Stimulated activated CD8-positive, alpha-beta memory T cell treated with anti-CD3 and anti-CD28 coated beads, Interleukin-12 subunit alpha, Interleukin-12 subunit beta, amount 100 ng/mL, for 24 hours (primary cell): ENCODE data around the gene UGT1A1.
"Not testable (repeated sequence)": the region's sequence is repeated elsewhere in the genome, so short reads cannot be mapped to it uniquely, and the experiment has no call there.

Experiments used
- DNase-seq: peaks from one replicate; pipeline ENCODE4 v3.0.0-alpha.2; 2020; ENCODE audit errors: extremely low read depth

Gene UGT1A1

DNA sequence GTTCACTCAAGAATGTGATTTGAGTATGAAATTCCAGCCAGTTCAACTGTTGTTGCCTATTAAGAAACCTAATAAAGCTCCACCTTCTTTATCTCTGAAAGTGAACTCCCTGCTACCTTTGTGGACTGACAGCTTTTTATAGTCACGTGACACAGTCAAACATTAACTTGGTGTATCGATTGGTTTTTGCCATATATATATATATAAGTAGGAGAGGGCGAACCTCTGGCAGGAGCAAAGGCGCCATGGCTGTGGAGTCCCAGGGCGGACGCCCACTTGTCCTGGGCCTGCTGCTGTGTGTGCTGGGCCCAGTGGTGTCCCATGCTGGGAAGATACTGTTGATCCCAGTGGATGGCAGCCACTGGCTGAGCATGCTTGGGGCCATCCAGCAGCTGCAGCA is at the start of gene UGT1A1:
Gene UGT1A1 (plus strand): TSS at position 228 of the 400 bp plus-strand sequence. CDS start 18 bp downstream, at position 246.
- DNase-seq: no peak

DNA sequence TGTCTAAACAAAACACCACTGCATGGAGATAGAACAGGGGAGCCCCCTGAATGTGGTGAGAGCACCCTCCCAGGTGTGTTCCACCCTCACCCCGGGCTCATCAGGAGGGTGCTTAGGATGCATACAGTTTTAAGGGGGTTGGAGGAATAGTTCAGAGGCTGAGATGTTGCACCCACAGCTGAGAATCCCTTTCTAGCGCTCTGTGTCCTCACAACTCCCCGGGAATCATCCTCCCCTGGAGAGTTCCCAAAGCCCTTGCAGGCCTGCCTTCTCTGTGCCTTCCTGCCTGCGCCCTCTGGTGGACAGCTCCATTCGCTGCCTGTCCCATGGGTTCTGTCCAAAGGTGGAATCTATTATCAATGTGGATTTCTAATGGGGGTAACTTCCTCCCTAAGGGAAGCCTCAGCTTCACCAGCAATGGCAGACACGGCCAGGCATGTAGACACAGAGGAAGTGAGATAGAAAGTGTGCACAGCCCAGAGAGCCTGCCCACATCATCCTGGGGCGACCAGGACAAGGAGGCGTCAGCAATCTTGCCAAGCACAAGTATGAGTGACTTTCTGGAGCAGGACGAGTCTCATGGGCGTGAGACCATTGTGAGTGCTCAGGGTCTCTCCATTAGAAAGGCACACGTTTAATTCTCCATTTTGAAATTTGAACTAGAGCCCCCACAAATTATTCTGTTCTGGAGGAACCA is 48.6 kb upstream of the UGT1A1 start:
- DNase-seq: peak; percentile 19

DNA sequence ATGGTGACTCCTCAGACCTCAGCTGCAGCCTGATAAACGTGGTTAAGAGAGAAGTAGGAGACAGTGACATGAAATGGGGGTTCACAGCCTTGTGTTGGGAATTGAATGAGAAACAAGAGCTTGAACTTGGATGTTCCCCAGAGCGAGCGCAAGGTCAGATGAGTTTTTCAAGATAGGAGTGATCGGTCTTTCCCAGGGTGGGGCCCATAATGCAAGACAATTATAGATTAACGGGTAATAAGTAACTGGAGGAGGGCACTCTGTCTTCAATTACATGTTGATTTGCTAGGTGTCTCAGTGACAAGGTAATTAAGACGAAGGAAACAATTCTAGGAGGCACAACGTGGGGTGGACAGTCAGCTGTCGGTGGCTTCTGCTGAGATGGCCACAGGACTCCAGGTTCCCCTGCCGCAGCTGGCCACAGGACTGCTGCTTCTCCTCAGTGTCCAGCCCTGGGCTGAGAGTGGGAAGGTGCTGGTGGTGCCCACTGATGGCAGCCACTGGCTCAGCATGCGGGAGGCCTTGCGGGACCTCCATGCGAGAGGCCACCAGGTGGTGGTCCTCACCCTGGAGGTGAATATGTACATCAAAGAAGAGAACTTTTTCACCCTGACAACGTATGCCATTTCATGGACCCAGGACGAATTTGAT is 47.3 kb upstream of the UGT1A1 start, which contains the start of gene UGT1A5:
Gene UGT1A5 (plus strand): TSS at position 297 of the 651 bp plus-strand sequence. CDS start 85 bp downstream, at position 382.
- DNase-seq: no peak

DNA sequence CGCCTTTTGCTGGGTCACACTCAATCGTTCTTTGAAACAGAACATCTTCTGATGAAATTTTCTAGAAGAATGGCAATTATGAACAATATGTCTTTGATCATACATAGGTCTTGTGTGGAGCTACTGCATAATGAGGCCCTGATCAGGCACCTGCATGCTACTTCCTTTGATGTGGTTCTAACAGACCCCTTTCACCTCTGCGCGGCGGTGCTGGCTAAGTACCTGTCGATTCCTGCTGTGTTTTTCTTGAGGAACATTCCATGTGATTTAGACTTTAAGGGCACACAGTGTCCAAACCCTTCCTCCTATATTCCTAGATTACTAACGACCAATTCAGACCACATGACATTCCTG is 46.8 kb upstream of the UGT1A1 start:
- no peak for DNase-seq

DNA sequence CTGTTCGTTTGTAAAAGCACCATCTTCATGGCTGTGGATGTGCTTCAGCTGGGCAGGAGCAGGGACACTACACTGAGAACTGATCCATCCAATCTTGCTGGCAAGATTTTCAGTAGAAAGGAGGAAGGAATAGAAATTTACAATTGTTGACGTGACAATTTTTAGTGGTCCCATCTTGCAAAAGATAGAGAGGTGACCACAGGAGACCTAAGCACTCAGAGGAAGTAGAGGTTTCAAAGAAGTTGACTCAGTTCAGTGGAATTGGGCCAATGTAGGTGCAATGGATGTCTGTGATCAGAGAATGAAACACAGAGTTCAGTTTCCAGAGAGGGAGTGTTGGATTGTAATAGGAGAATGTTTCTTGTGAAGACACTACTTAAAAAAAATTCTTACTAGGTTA is 45.9 kb upstream of the UGT1A1 start:
- no peak for DNase-seq

DNA sequence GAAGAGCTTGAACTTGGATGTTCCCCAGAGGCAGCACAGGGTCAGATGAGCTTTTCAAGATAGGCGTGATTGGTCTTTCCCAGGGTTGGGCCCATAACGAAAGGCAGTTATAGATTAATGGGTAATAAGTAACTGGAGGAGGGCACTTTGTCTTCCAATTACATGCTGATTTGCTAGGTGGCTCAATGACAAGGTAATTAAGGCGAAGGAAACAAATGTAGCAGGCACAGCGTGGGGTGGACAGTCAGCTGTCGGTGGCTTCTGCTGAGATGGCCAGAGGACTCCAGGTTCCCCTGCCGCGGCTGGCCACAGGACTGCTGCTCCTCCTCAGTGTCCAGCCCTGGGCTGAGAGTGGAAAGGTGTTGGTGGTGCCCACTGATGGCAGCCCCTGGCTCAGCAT is 41.5 kb upstream of the UGT1A1 start, which contains the start of gene UGT1A4:
Gene UGT1A4 (plus strand): TSS at position 185 of the 400 bp plus-strand sequence. CDS start 85 bp downstream, at position 270.
- no peak for DNase-seq

DNA sequence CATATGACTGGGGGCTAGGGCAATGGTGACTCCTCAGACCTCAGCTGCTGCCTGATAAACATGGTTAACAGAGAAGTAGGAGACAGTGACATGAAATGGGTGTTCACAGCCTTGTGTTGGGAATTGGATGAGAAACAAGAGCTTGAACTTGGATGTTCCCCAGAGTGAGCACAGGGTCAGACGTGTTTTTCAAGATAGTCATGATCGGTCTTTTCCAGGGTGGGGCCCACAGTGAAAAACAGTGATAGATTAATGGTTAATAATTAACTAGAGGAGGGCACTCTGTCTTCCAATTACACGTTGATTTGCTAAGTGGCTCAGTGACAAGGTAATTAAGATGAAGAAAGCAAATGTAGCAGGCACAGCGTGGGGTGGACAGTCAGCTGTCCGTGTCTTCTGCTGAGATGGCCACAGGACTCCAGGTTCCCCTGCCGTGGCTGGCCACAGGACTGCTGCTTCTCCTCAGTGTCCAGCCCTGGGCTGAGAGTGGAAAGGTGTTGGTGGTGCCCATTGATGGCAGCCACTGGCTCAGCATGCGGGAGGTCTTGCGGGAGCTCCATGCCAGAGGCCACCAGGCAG is 31.3 kb upstream of the UGT1A1 start, which contains the start of gene UGT1A3:
Gene UGT1A3 (plus strand): TSS at position 320 of the 579 bp plus-strand sequence. CDS start 85 bp downstream, at position 405.
- no peak for DNase-seq

DNA sequence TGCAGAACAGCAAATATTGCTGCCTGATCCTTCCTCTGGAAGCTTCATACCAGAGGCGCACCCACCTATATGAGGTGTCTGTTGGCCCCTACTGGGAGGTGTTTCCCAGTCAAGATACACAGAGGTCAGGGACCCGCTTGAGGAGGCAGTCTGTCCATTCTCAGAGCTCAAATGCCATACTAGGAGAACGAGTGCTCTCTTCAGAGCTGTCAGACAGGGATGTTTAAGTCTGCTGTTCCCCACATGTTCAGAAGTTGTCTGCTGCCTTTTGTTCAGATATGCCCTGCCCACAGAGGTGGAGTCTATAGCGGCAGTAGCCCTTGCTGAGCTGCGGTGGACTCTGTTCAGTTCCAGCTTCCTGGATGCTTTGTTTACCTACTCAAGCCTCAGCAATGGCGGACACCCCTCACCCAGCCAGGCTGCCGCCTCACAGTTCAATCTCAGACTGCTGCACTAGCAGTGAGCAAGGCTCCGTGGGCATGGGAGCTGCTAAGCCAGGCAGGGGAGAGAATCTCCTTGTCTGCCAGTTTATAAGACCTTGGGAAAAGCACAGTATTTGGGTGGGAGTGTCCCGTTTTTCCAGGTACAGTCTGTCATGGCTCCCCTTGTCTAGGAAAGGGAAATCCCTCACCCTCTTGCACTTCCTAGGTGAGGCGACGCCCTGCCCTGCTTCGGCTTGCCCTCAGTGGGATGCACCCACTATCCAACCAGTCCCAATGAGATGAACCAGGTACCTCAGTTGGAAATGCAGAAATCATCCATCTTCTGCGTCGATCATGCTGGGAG is 23.0 kb upstream of the UGT1A1 start:
- not testable (repeated sequence) for DNase-seq

DNA sequence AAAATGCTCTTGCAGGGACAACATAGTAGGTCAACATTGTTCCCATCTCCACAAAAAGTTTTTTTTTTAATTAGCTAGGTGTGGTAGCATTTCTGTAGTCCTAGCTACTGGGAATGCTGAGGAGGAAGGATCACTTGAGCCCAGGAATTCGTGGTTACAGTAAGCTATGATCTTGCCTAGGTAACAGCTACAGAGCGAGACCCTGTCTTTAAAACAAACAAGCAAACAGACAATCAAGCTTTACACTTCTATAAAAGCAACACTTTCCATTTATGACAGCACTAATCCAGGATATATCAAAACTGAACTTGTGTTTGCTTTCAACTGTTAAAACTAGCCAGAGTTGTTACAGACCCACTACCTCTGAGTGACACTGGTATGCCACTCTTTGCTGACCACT is 19.2 kb upstream of the UGT1A1 start:
- DNase-seq: no peak

DNA sequence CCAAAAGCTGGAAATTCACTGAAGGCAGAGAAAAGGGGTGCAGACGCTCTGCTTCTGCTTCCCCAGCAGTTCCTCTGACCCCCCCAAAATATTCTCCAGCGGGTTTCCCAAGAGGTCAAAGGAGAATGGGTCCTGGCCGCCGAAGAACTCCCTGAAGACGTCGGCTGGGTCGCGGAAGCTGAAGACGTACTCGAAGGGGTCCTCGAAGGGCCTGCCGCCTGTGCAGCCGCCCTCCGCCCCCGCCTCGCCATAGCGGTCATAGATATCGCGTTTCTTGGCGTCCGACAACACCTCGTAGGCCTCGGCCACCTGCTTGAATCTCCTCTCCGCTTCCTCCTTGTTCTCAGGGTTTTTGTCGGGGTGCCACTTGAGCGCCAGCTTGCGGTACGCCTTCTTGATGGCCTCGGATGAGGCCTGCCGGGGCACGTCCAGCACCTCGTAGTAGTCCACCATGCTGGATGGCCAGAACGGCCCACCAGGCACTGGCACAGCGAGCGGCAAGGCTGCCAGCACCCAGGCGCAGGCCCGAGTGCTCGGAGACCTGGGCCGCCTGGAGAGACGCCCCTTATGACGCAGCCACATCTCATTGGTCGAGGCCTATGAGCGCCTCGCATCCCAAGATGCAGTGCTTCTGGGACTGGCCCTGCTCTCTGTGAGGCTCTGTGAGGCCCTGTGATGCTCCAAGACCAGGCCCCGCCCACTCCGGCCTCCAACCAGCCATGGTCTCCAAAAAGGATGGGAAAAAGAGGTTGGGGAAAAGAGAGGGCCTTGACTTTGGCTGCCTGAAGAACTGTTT is 16.4 kb upstream of the UGT1A1 start:
- no peak for DNase-seq

DNA sequence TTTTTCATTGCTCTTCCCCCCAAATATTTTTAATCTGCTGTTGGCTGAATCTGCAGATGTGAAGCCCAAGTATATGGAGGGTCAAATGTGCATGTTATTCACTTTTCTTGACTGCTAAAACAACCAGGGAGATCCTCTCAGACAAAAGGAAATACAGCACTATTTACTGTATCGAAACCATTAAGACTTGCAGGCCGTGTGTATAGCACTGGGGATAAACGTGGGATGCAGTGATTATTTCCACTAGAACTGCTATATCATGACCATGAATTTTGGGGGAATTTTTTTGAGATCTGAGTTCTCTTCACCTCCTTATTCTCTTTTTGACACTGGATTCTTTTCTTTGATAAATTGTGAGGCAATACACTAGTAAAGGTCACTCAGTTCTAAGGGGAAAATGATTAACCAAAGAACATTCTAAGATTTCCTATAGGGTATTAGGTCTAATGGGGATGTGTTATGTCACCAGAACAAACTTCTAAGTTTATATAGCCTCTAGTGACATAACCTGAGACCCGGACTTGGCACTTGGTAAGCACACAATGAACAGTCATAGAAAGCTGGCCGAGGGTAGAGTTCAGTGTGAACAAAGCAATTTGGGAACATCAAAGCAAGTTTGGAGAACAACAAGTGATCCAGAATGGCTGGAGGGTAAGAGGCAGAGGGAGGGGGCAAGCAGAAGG is 14.9 kb upstream of the UGT1A1 start:
- no peak for DNase-seq

DNA sequence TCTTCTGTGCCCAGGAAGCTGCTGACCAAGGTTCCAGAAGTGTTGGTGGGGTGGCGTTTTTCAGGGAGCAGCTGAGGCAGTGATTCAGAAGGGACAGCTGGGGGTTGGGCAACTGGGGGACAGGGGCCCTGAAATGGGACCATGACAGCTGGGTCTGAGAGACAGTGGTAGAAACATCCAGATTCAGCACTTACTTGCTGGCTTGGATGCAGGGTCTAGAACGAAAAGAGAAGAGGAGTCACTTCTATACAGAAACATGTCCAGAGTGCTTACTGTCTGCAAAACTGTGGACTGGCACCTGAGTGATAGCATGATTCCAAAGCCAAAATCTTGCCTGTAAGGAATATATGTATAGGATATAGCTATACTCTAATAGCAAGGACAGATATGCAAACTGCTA is 14.2 kb upstream of the UGT1A1 start:
- not testable (repeated sequence) for DNase-seq

DNA sequence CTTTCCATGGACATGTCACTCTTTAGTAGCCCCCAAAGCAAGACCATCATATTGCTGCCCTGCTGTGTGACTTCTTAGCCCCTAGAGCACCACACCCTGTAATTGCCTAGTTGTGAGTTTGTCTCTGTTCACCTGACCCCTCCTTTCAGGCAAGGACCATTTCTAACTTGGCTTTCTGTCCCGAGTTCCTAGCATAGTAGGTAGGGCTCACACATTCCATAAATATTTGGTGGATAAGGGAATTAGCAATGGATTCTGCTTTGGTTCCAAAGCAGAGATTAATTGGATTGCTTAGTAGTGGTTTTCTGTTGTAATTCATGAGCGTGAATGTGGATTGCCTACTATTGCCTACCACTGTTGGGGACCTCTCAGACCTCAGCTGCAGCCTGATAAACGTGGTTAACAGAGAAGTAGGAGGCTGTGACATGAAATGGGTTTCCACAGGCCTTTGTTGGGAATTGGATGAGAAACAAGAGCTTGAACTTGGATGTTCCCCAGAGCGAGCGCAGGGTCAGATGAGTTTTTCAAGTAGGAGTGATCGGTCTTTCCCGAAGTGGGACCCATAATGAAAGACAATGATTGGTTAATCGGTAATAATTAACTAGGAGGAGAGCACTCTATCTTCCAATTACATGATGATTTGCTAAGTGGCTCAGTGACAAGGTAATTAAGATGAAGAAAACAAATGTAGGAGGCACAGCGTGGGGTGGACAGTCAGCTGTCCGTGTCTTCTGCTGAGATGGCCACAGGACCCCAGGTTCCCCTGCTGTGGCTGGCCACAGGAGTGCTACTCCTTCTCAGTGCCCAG is 13.4 kb upstream of the UGT1A1 start:
- no peak for DNase-seq

DNA sequence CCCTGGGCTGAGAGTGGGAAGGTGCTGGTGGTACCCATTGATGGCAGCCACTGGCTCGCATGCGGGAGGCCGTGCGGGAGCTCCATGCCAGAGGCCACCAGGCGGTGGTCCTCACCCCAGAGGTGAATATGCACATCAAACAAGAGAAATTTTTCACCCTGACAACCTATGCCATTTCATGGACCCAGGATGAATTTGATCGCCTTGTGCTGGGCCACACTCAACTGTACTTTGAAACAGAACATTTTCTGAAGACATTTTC is 12.9 kb upstream of the UGT1A1 start:
- no peak for DNase-seq

DNA sequence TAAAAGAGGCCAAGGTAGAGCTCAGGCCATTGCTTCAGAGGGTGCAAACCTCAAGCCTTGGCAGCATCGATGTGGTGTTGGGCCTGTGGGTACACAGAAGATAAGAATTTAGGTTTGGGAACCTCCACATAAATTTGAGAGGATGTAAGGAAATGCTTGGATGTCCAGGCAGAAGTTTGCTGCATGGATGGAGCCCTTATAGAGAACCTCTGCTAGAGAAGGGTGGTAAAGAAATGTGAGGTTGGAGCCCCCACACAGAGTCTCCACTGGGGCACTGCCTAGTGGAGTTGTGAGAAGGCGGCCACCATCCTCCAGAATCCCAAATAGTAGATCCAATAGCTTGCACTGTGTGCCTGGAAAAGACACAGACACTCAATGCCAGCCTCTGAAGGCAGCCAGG is 9.4 kb upstream of the UGT1A1 start:
- DNase-seq: not testable (repeated sequence)

DNA sequence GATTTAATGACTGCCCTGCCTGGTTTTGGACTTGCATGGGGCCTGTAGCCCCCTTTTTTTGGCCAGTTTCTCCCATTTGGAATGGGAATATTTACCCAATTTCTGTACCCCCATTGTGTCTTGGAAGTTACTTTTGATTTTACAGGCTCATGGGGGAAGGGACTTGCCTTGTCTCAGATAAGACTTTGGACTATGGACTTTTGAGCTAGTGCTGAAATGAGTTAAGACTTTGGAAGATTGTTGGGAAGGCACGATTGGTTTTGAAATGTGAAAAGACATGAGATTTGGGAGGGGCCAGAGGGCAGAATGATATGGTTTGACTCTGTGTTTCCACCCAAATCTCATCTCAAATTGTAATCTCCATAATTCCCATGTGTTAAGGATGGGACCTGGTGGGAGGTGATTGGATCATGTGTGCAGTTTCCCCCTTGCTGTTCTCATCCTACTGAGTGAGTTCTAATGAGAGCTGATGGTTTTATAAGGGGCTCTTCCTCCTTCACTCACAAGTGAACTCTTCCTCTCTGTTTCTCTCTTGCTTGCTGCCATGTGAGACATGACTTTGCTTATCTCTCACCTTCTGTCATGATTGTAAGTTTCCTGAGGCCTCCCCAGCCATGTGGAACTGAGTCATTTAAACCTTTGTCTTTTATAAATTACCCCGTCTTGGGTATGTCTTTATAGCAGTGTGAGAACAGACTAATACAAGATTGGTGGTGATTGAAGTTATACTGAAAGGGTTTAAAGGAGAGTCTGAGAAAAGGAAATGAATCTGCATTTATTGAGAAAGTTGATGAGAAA is 8.7 kb upstream of the UGT1A1 start:
- DNase-seq: not testable (repeated sequence)

DNA sequence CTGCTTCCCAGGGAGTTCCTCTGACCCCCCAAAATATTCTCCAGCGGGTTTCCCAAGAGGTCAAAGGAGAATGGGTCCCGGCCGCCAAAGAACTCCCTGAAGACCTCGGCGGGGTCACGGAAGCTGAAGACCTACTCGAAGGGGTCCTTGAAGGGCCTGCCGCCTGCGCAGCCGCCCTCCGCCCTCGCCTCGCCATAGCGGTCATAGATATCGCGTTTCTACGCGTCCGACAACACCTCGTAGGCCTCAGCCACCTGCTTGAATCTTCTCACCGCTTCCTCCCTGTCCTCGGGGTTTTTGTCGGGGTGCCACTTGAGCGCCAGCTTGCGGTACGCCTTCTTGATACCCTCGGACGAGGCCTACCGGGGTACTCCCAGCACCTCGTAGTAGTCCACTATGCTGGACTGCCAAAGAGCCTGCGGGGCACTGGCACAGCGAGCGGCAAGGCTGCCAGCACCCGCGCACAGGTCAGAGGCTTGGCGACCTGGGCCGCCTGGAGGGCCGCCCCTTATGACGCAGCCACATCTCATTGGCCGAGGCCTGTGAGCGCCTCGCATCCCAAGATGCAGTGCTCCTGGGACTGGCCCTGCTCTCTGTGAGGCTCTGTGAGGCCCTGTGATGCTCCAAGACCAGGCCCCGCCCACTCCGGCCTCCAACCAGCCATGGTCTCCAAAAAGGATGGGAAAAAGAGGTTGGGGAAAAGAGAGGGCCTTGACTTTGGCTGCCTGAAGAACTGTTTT is 5.0 kb upstream of the UGT1A1 start:
- no peak for DNase-seq

DNA sequence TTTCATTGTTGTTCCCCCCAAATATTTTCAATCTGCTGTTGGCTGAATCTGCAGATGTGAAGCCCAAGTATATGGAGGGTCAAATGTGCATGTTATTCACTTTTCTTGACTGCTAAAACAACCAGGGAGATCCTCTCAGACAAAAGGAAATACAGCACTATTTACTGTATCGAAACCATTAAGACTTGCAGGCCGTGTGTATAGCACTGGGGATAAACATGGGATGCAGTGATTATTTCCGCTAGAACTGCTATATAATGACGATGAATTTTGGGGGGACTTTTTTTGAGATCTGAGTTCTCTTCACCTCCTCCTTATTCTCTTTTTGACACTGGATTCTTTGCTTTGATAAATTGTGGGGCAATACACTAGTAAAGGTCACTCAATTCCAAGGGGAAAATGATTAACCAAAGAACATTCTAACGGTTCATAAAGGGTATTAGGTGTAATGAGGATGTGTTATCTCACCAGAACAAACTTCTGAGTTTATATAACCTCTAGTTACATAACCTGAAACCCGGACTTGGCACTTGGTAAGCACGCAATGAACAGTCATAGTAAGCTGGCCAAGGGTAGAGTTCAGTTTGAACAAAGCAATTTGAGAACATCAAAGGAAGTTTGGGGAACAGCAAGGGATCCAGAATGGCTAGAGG is 3.5 kb upstream of the UGT1A1 start:
- DNase-seq: no peak
